A549 (cell line): ENCODE results near the gene GBP2. TPM values are rescaled to one million over a fixed set of nuclear protein-coding genes. Genes with fewer than 3 reads are reported as not detected.

Source experiments
- ATAC-seq, 2 experiments: fragments of 200-7000 bp in 1 of 2; fragments of >200 bp in 1 of 2; cut with Nextera tagmentation in 1 of 2; cut with Tn5 transposase in 1 of 2; 3 replicates each; pipeline versions ENCODE4 v1.8.0 to v1.9.1; 2018 to 2020; ENCODE audit warnings: mild to moderate bottlenecking in 1 of 2, moderate library complexity in 1 of 2
- CTCF ChIA-PET: fragments of 300-600 bp; sonication (Branson Sonifier 250); formaldehyde crosslinking; extraction: SDS; loops from one replicate; lab custom pipeline; 2021; ENCODE audit warnings: antibody characterized with exemption, inconsistent platforms; lab: Yijun Ruan, JAX
- POLR2A ChIA-PET: fragments of 350-600 bp; formaldehyde crosslinking; extraction: SDS; loops from one replicate; lab custom pipeline; 2021; ENCODE audit warnings: antibody characterized with exemption, inconsistent platforms; lab: Yijun Ruan, JAX
- DNase-seq, 2 experiments: peaks; one replicate each; pipeline versions ENCODE4 v3.0.0 to v3.0.0-alpha.2; 2011 to 2016; ENCODE audit warnings: low read depth in 1 of 2, low spot score in 1 of 2
- FAIRE-seq: peaks from 2 replicates; lab custom pipeline; 2011; peaks lifted over from hg19 to GRCh38; lab: Jason Lieb, UNC
- H3K27ac ChIP-seq, 2 experiments: fragments of >200 bp; sonication (Bioruptor Twin); formaldehyde crosslinking; 3 replicates each; pipeline ENCODE4 v1.5.1; 2016 to 2017
- H3K4me1 ChIP-seq: fragments of >200 bp; sonication (Bioruptor Twin); formaldehyde crosslinking; 3 replicates; pipeline ENCODE4 v1.6.1; 2016
- H3K4me2 ChIP-seq: fragments of >200 bp; sonication (Bioruptor Twin); formaldehyde crosslinking; 3 replicates; pipeline ENCODE4 v1.6.1; 2016
- H3K4me3 ChIP-seq: fragments of >200 bp; sonication (Bioruptor Twin); formaldehyde crosslinking; 3 replicates; pipeline ENCODE4 v1.5.1; 2016
- H3K9me3 ChIP-seq: fragments of >200 bp; sonication (Bioruptor Twin); formaldehyde crosslinking; 3 replicates; pipeline ENCODE4 v1.6.1; 2016
- BCL3 ChIP-seq: fragments of >200 bp; sonication (Bioruptor Twin); formaldehyde crosslinking; IDR thresholded peaks from 3 replicates; pipeline ENCODE4 v1.6.1; 2016
- BHLHE40 ChIP-seq: IDR thresholded peaks from 2 replicates; pipeline ENCODE4 v1.6.1; 2012; ENCODE audit warnings: low read depth, low read length, inconsistent platforms
- CBX2 ChIP-seq: fragments of 200-600 bp; sonication (generic); IDR thresholded peaks from 2 replicates; pipeline ENCODE4 v1.6.1; 2016; ENCODE audit warnings: low read depth, mild to moderate bottlenecking, borderline replicate concordance
- CHD2 ChIP-seq: fragments of 150-350 bp; IDR thresholded peaks from 2 replicates; pipeline ENCODE4 v1.6.1; 2014; ENCODE audit warnings: low read length; ENCODE audit not compliant: partially characterized antibody
- EHMT2 ChIP-seq: fragments of 200-600 bp; sonication (generic); IDR thresholded peaks from 2 replicates; pipeline ENCODE4 v1.6.1; 2016; ENCODE audit warnings: antibody characterized with exemption, low read depth, mild to moderate bottlenecking, moderate library complexity
- ESRRA ChIP-seq: fragments of 150-350 bp; IDR thresholded peaks from 2 replicates; pipeline ENCODE4 v1.6.1; 2014; ENCODE audit warnings: mild to moderate bottlenecking, low read length, borderline replicate concordance
- FOSB ChIP-seq: fragments of 250-450 bp; sonication (Bioruptor Pico); IDR thresholded peaks from 2 replicates; pipeline ENCODE4 v1.5.0; 2020; ENCODE audit warnings: mild to moderate bottlenecking, moderate library complexity
- FOXS1 ChIP-seq: fragments of 250-450 bp; sonication (Bioruptor Pico); IDR thresholded peaks from 2 replicates; pipeline ENCODE4 v1.5.0; 2020; ENCODE audit warnings: mild to moderate bottlenecking, moderate library complexity
- GATA3 ChIP-seq: IDR thresholded peaks from 2 replicates; pipeline ENCODE4 v1.6.1; 2012; ENCODE audit warnings: borderline replicate concordance
- HOXB13 ChIP-seq: fragments of 250-450 bp; sonication (Bioruptor Pico); IDR thresholded peaks from 2 replicates; pipeline ENCODE4 v1.5.0; 2020; ENCODE audit warnings: low read depth, mild to moderate bottlenecking, moderate library complexity
- JUNB ChIP-seq: fragments of >200 bp; sonication (Bioruptor Twin); formaldehyde crosslinking; IDR thresholded peaks from 2 replicates; pipeline ENCODE4 v1.6.1; 2016
- KDM1A ChIP-seq: fragments of 200-600 bp; sonication (generic); IDR thresholded peaks from 2 replicates; pipeline ENCODE4 v1.6.1; 2016; ENCODE audit warnings: low read depth, mild to moderate bottlenecking
- KDM5A ChIP-seq: fragments of 200-600 bp; sonication (generic); IDR thresholded peaks from 2 replicates; pipeline ENCODE4 v1.6.1; 2016; ENCODE audit warnings: antibody characterized with exemption, mild to moderate bottlenecking
- MAFK ChIP-seq: fragments of 450-650 bp; IDR thresholded peaks from 2 replicates; pipeline ENCODE4 v1.6.1; 2014; ENCODE audit not compliant: partially characterized antibody
- MAX ChIP-seq: IDR thresholded peaks from 2 replicates; pipeline ENCODE4 v1.6.1; 2012
- MAZ ChIP-seq: fragments of 150-350 bp; IDR thresholded peaks from 2 replicates; pipeline ENCODE4 v1.6.1; 2014; ENCODE audit warnings: antibody characterized with exemption, low read depth, low read length, borderline replicate concordance
- MYC ChIP-seq: IDR thresholded peaks from 2 replicates; pipeline ENCODE4 v1.6.1; 2012; ENCODE audit warnings: mild to moderate bottlenecking, inconsistent platforms, low read length, improper control_type of control experiment, borderline replicate concordance
- NPAS2 ChIP-seq: fragments of 250-450 bp; sonication (Bioruptor Pico); IDR thresholded peaks from 2 replicates; pipeline ENCODE4 v1.8.0; 2022; ENCODE audit warnings: mild to moderate bottlenecking, moderate library complexity, borderline replicate concordance
- RAD21 ChIP-seq, 2 experiments: fragments of >200 bp in 1 of 2; sonication (Bioruptor Twin) in 1 of 2; formaldehyde crosslinking in 1 of 2; IDR thresholded peaks in 1 of 2; conservative IDR thresholded peaks in 1 of 2; 2 replicates in 1 of 2; 3 replicates in 1 of 2; pipeline ENCODE4 v1.6.1; 2012 to 2018; ENCODE audit warnings: inconsistent platforms in 1 of 2
- RARB ChIP-seq: fragments of 250-450 bp; sonication (Bioruptor Pico); IDR thresholded peaks from 2 replicates; pipeline ENCODE4 v1.8.0; 2021; ENCODE audit warnings: mild to moderate bottlenecking, moderate library complexity
- REST ChIP-seq: fragments of 200-600 bp; sonication (generic); IDR thresholded peaks from 2 replicates; pipeline ENCODE4 v1.6.1; 2016; ENCODE audit warnings: antibody characterized with exemption, mild to moderate bottlenecking, moderate library complexity
- RNF2 ChIP-seq: fragments of 200-600 bp; sonication (generic); IDR thresholded peaks from 2 replicates; pipeline ENCODE4 v1.6.1; 2016; ENCODE audit warnings: low read depth, mild to moderate bottlenecking, antibody characterized with exemption, moderate library complexity, borderline replicate concordance
- SMC3 ChIP-seq: fragments of >200 bp; sonication (Bioruptor Twin); formaldehyde crosslinking; IDR thresholded peaks from 3 replicates; pipeline ENCODE4 v1.6.1; 2018; ENCODE audit warnings: inconsistent platforms
- SREBF2 ChIP-seq: fragments of 450-650 bp; IDR thresholded peaks from 2 replicates; pipeline ENCODE4 v1.6.1; 2014; ENCODE audit warnings: mild to moderate bottlenecking, moderate library complexity
- TFCP2L1 ChIP-seq: fragments of 250-450 bp; sonication (Bioruptor Pico); IDR thresholded peaks from 2 replicates; pipeline ENCODE4 v1.5.0; 2021; ENCODE audit warnings: mild to moderate bottlenecking
- TP53 ChIP-seq: fragments of 250-450 bp; sonication (Bioruptor Pico); IDR thresholded peaks from 2 replicates; pipeline ENCODE4 v1.5.0; 2021; ENCODE audit warnings: mild to moderate bottlenecking, moderate library complexity
- USF2 ChIP-seq: fragments of 450-650 bp; IDR thresholded peaks from 2 replicates; pipeline ENCODE4 v1.6.1; 2014; ENCODE audit warnings: antibody characterized with exemption
- ZC3H11A ChIP-seq: fragments of 450-650 bp; IDR thresholded peaks from 2 replicates; pipeline ENCODE4 v1.6.1; 2014; ENCODE audit warnings: antibody characterized with exemption, mild to moderate bottlenecking
- WGBS: methylation state at CpG from one replicate; pipeline ENCODE4 v1.1.6; 2017; ENCODE audit errors: missing lambda C conversion rate; 5-methylcytosine and 5-hydroxymethylcytosine counted together
- polyA plus RNA-seq, 4 experiments: library from polyadenylated mRNA; depleted of rRNA in 3 of 4; stranded (reverse); fragments of >200 nt; fragmentation: RNase III in 1 of 4; extraction: RNeasy Plus Mini Kit Qiagen cat#74134 plus additional on column Dnase treatment in 1 of 4; gene quantifications; 2 replicates in 3 of 4; 3 replicates in 1 of 4; pipeline ENCODE4 v1.2.3, GENCODE V29; 2011 to 2017

Gene GBP2
- polyA plus RNA-seq, 2 of the 4 experiments (the other 2 are of a cell fraction): 1.3 to 1.9 TPM

- H3K4me1 ChIP-seq: no peaks in the 10 kb centered on the region
- ChIA-PET CTCF (no interaction called here), POLR2A (no interaction called here)
- DNase-seq: no peak
- H3K4me3 ChIP-seq: no peak overlapping the region
- no peak for ATAC-seq
- TF ChIP-seq NPAS2 (CRISPR knock-in tag): no peak
- TF ChIP-seq BHLHE40: no peak
- TF ChIP-seq BCL3: no peak
- no peak for TF ChIP-seq CHD2
- no peak for TF ChIP-seq TFCP2L1 (CRISPR knock-in tag)
- TF ChIP-seq EHMT2: no peak
- no peak for TF ChIP-seq USF2
- no peak for TF ChIP-seq MAZ
- TF ChIP-seq CBX2: no peak
- TF ChIP-seq GATA3: no peak
- TF ChIP-seq MAX: no peak
- no peak for TF ChIP-seq FOXS1 (CRISPR knock-in tag)
- TF ChIP-seq RNF2: no peak
- TF ChIP-seq MYC: no peak
- TF ChIP-seq SREBF2: no peak
- no peak for TF ChIP-seq RAD21 (conservative IDR thresholded peaks at IDR 0.05 in 1 of 2, IDR thresholded peaks at IDR 0.05 in 1 of 2)
- no peak overlapping the region for H3K4me2 ChIP-seq
- H3K9me3 ChIP-seq: no peaks in the 10 kb centered on the region
- H3K27ac ChIP-seq: no peak overlapping the region
- no peak for FAIRE-seq
These were observed 23.9 kb downstream of the GBP2 start for GRCh38 chr1:89102021-89102420.

- WGBS: 44% methylated on average over 3 of the region's 3 CpGs
- Histone ChIP-seq H3K9me3 (no peaks in the 10 kb centered on the region), H3K4me3 (no peak overlapping the region), H3K27ac (no peak overlapping the region), H3K4me1 (no peaks in the 10 kb centered on the region), H3K4me2 (no peak overlapping the region)
- no peak for ATAC-seq
- ChIA-PET CTCF (interaction anchor here (1.0 kb wide), 1 partner anchor 20 kb away, joined by 3 read pairs; no protein-coding TSS in a partner anchor), POLR2A (no interaction called here)
- FAIRE-seq: no peak
- no peak for DNase-seq
- TF ChIP-seq MYC (no peak), BCL3 (no peak)
These were observed 25.5 kb downstream of the GBP2 start for GRCh38 chr1:89100412-89100811.

- H3K4me2 ChIP-seq: no peak overlapping the region
- 6% methylated on average over 3 of the region's 3 CpGs for WGBS
These were observed 27.1 kb downstream of the GBP2 start for GRCh38 chr1:89098857-89099256.

More at GRCh38 chr1:89098857-89099256, 27.1 kb downstream of the GBP2 start:
- no peak overlapping the region for H3K27ac ChIP-seq
- no peak for DNase-seq
- CTCF ChIA-PET: no interaction called here
- POLR2A ChIA-PET: no interaction called here
- ATAC-seq: no peak
- no peak overlapping the region for H3K4me3 ChIP-seq
- TF ChIP-seq FOSB: no peak
- no peak for TF ChIP-seq KDM1A
- no peak for TF ChIP-seq KDM5A
- TF ChIP-seq HOXB13 (CRISPR knock-in tag): no peak
- no peak for TF ChIP-seq RNF2
- TF ChIP-seq ZC3H11A: no peak
- no peak for TF ChIP-seq REST
- no peak for TF ChIP-seq SMC3
- no peak for TF ChIP-seq ESRRA
- no peak for TF ChIP-seq RARB (CRISPR knock-in tag)
- TF ChIP-seq TP53 (CRISPR knock-in tag): no peak
- no peak for TF ChIP-seq MAFK
- no peak for TF ChIP-seq GATA3
- no peak for TF ChIP-seq JUNB
- TF ChIP-seq, all 56 proteins: peak for 0
- FAIRE-seq: no peak
- no peaks in the 10 kb centered on the region for H3K4me1 ChIP-seq
- H3K9me3 ChIP-seq: no peaks in the 10 kb centered on the region
